HepG2 (cell line): ENCODE data around the gene SCNM1. TPM values are rescaled to one million over a fixed set of nuclear protein-coding genes. Genes with fewer than 3 reads are reported as not detected.
A peak's percentile ranks its signal among the peaks of the same experiment; 100 is the strongest.

ENCODE experiments used
- AGO2 ChIP-seq: fragments of 200-400 bp; formaldehyde crosslinking; optimal IDR thresholded peaks from 2 replicates; pipeline ENCODE3; 2017; ENCODE audit warnings: mild to moderate bottlenecking, low read depth, low read length, moderate library complexity
- CBX1 ChIP-seq: IDR thresholded peaks from one replicate; pipeline ENCODE4 v1.6.1; 2016; ENCODE audit warnings: antibody characterized with exemption, low read depth
- HOXA9 ChIP-seq: sonication (generic); formaldehyde crosslinking; IDR thresholded peaks from 2 replicates; pipeline ENCODE4 v1.8.1; 2022; ENCODE audit warnings: missing genetic modification reagents, mild to moderate bottlenecking, moderate library complexity, borderline replicate concordance
- JUND ChIP-seq: sonication (generic); formaldehyde crosslinking; IDR thresholded peaks from 2 replicates; pipeline ENCODE4 v1.8.0; 2022; ENCODE audit warnings: mild to moderate bottlenecking, missing genetic modification reagents
- LCORL ChIP-seq, 2 experiments: fragments of 450-650 bp in 1 of 2; sonication (generic) in 1 of 2; formaldehyde crosslinking in 1 of 2; IDR thresholded peaks; 2 replicates each; pipeline versions ENCODE4 v1.5.0 to v1.6.1; 2017 to 2020; ENCODE audit warnings: antibody characterized with exemption in 1 of 2, missing genetic modification reagents in 1 of 2
- MAF1 ChIP-seq: sonication (generic); formaldehyde crosslinking; IDR thresholded peaks from 2 replicates; pipeline ENCODE4 v1.5.0; 2020; ENCODE audit warnings: missing genetic modification reagents, borderline replicate concordance
- RAD21 ChIP-seq: fragments of 450-650 bp; formaldehyde crosslinking; IDR thresholded peaks from 2 replicates; pipeline ENCODE4 v1.5.0; 2020; ENCODE audit warnings: mild to moderate bottlenecking
- RAD51 ChIP-seq: fragments of 450-650 bp; IDR thresholded peaks from 2 replicates; pipeline ENCODE4 v1.6.1; 2016; ENCODE audit warnings: borderline replicate concordance
- SKI ChIP-seq: fragments of 450-650 bp; IDR thresholded peaks from one replicate; pipeline ENCODE4 v1.6.1; 2018; ENCODE audit warnings: mild to moderate bottlenecking; ENCODE audit not compliant: partially characterized antibody
- SSRP1 ChIP-seq: IDR thresholded peaks from 2 replicates; pipeline ENCODE4 v1.6.1; 2016; ENCODE audit warnings: control low read depth
- THRA ChIP-seq: sonication (generic); formaldehyde crosslinking; IDR thresholded peaks from 2 replicates; pipeline ENCODE4 v1.4.0; 2020; ENCODE audit warnings: missing genetic modification reagents, borderline replicate concordance
- ZEB1 ChIP-seq: IDR thresholded peaks from 2 replicates; pipeline ENCODE4 v1.6.1; 2012; ENCODE audit warnings: mild to moderate bottlenecking, low read depth, inconsistent platforms; ENCODE audit not compliant: insufficient replicate concordance
- ZFP90 ChIP-seq: sonication (generic); formaldehyde crosslinking; IDR thresholded peaks from 2 replicates; pipeline ENCODE4 v1.8.0; 2022; ENCODE audit warnings: missing genetic modification reagents, mild to moderate bottlenecking, inconsistent platforms, borderline replicate concordance
- ZNF367 ChIP-seq: sonication (generic); formaldehyde crosslinking; IDR thresholded peaks from 2 replicates; pipeline ENCODE4 v1.4.0; 2020; ENCODE audit warnings: missing genetic modification reagents, borderline replicate concordance
- ZNF441 ChIP-seq: sonication (generic); formaldehyde crosslinking; IDR thresholded peaks from 2 replicates; pipeline ENCODE4 v1.7.0; 2021; ENCODE audit warnings: missing genetic modification reagents, borderline replicate concordance
- ZNF510 ChIP-seq: sonication (generic); formaldehyde crosslinking; IDR thresholded peaks from 2 replicates; pipeline ENCODE4 v1.4.0; 2020; ENCODE audit warnings: low read depth, mild to moderate bottlenecking, missing genetic modification reagents
- ZNF549 ChIP-seq: sonication (generic); formaldehyde crosslinking; IDR thresholded peaks from 2 replicates; pipeline ENCODE4 v1.5.0; 2020; ENCODE audit warnings: missing genetic modification reagents
- ZNF749 ChIP-seq: sonication (generic); formaldehyde crosslinking; IDR thresholded peaks from 2 replicates; pipeline ENCODE4 v1.8.0; 2022; ENCODE audit warnings: mild to moderate bottlenecking, missing genetic modification reagents, moderate library complexity, borderline replicate concordance
- polyA plus RNA-seq, 8 experiments: library from polyadenylated mRNA; depleted of rRNA in 3 of 8; stranded (reverse) in 7 of 8; unstranded in 1 of 8; fragments of >200 nt; fragmentation: Illumina TruSeq in 4 of 8; extraction: Trizol in 4 of 8; gene quantifications; 2 replicates each; pipeline versions ENCODE4 v1.2.1 to v1.2.3, GENCODE V29; 2011 to 2016; ENCODE audit warnings: low read depth in 4 of 8, missing spikeins in 1 of 8, mixed read lengths in 1 of 8; ENCODE audit not compliant: insufficient read depth in 1 of 8
- total RNA-seq, 5 experiments: library from RNA; depleted of rRNA; stranded (reverse); fragments of >200 nt; fragmentation: Illumina TruSeq; extraction: Trizol; gene quantifications; 2 replicates each; pipeline ENCODE4 v1.2.3, GENCODE V29; 2016; ENCODE audit warnings: low read depth in 1 of 5
- TF ChIP-seq, protein P1 (sequence below): sonication (generic); formaldehyde crosslinking; IDR thresholded peaks from 2 replicates; pipeline ENCODE4 v1.4.0; 2020; ENCODE audit warnings: mild to moderate bottlenecking, missing genetic modification reagents
- TF ChIP-seq, protein P2 (sequence below): sonication (generic); formaldehyde crosslinking; IDR thresholded peaks from 2 replicates; pipeline ENCODE4 v1.4.0; 2020; ENCODE audit warnings: mild to moderate bottlenecking, missing genetic modification reagents, borderline replicate concordance

Gene SCNM1
- total and polyA plus RNA-seq, 2 of the 13 experiments (the other 11 are each of a cell fraction or from before 2014, with no cell fraction given): 16.3 to 31.5 TPM

DNA sequence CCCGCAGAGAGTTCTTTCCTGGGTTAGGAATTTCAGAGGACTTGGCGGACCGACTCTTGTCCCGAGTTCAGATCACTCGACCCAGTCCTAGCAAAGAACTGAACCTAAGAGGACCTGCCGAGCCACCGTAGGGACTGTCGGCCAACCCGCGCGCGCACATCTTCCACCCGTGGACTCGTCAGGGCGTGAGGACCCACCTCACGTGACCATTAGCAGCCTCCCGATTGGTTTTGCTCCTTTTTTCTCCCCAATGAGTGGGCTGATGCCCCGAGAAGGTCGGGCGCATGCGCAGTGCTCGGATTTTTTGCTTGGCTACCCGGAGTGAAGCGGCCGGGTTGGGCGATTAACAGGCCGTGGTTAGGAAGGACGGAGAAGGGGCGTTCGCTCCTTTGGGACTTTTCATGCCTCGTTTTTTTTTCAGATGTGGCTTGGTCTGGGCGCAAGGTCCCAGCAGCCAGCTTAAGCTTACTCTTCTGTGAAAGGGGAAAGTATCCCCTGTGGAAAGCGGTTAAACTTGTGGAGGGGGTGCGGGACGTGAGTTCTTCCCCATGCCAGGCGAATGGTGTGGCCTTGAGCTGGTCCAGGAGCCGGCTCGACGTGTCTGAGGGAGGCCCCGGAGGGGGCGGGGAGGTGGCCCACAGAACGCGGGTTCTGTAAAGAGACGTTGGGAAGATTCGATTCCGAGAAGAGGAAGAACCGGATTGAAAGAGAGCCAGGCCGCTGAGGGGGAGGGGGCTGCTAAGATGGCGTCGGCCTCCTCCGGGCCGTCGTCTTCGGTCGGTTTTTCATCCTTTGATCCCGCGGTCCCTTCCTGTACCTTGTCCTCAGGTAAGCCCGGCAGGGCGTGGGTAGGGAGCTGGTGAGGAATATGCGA, 32.5 kb downstream of the SCNM1 start, which contains the start of gene PIP5K1A (continued):
- TF ChIP-seq, protein P1, sequence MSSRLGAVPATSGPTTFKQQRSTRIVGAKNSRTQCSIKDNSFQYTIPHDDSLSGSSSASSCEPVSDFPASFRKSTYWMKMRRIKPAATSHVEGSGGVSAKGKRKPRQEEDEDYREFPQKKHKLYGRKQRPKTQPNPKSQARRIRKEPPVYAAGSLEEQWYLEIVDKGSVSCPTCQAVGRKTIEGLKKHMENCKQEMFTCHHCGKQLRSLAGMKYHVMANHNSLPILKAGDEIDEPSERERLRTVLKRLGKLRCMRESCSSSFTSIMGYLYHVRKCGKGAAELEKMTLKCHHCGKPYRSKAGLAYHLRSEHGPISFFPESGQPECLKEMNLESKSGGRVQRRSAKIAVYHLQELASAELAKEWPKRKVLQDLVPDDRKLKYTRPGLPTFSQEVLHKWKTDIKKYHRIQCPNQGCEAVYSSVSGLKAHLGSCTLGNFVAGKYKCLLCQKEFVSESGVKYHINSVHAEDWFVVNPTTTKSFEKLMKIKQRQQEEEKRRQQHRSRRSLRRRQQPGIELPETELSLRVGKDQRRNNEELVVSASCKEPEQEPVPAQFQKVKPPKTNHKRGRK (CRISPR knock-in tag): no peak
- TF ChIP-seq SKI (no peak), ZNF510 (CRISPR knock-in tag) (no peak; the same call in 1 of the 2 replicates), ZEB1 (peak; percentile 43), ZNF367 (no peak), HOXA9 (CRISPR knock-in tag) (0 out of 2 replicates have a peak, but pooled peaks have one; percentile 55), ZNF441 (CRISPR knock-in tag) (peak; percentile 62; the same call in 1 of the 2 replicates), SSRP1 (CRISPR knock-in tag) (no peak; the same call in 1 of the 2 replicates), JUND (CRISPR knock-in tag) (no peak), AGO2 (peak; percentile 64), THRA (CRISPR knock-in tag) (no peak), RAD51 (peak; percentile 92), CBX1 (no peak), RAD21 (no peak), ZFP90 (CRISPR knock-in tag) (peak; percentile 68; the same call in 1 of the 2 replicates), MAF1 (CRISPR knock-in tag) (no peak), ZNF749 (CRISPR knock-in tag) (no peak), LCORL (IDR thresholded peaks at IDR 0.05) (no peak), LCORL (CRISPR knock-in tag; IDR thresholded peaks at IDR 0.05) (no peak; the same call in 1 of the 2 replicates), ZNF549 (CRISPR knock-in tag) (no peak)
- TF ChIP-seq, protein P2, sequence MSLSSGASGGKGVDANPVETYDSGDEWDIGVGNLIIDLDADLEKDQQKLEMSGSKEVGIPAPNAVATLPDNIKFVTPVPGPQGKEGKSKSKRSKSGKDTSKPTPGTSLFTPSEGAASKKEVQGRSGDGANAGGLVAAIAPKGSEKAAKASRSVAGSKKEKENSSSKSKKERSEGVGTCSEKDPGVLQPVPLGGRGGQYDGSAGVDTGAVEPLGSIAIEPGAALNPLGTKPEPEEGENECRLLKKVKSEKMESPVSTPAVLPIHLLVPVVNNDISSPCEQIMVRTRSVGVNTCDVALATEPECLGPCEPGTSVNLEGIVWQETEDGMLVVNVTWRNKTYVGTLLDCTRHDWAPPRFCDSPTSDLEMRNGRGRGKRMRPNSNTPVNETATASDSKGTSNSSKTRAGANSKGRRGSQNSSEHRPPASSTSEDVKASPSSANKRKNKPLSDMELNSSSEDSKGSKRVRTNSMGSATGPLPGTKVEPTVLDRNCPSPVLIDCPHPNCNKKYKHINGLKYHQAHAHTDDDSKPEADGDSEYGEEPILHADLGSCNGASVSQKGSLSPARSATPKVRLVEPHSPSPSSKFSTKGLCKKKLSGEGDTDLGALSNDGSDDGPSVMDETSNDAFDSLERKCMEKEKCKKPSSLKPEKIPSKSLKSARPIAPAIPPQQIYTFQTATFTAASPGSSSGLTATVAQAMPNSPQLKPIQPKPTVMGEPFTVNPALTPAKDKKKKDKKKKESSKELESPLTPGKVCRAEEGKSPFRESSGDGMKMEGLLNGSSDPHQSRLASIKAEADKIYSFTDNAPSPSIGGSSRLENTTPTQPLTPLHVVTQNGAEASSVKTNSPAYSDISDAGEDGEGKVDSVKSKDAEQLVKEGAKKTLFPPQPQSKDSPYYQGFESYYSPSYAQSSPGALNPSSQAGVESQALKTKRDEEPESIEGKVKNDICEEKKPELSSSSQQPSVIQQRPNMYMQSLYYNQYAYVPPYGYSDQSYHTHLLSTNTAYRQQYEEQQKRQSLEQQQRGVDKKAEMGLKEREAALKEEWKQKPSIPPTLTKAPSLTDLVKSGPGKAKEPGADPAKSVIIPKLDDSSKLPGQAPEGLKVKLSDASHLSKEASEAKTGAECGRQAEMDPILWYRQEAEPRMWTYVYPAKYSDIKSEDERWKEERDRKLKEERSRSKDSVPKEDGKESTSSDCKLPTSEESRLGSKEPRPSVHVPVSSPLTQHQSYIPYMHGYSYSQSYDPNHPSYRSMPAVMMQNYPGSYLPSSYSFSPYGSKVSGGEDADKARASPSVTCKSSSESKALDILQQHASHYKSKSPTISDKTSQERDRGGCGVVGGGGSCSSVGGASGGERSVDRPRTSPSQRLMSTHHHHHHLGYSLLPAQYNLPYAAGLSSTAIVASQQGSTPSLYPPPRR (CRISPR knock-in tag): no peak
